Neural progenitor cell (in vitro differentiated cells): ENCODE results near the gene MICU2.

ENCODE experiments used
- CTCF ChIP-seq: fragments of 200-600 bp; sonication (generic); IDR thresholded peaks from 2 replicates; pipeline ENCODE4 v1.5.1; 2017; ENCODE audit warnings: antibody characterized with exemption, mild to moderate bottlenecking
- EZH2 ChIP-seq: fragments of 200-600 bp; sonication (generic); IDR thresholded peaks from 2 replicates; pipeline ENCODE4 v1.6.1; 2017; ENCODE audit warnings: antibody characterized with exemption, mild to moderate bottlenecking, moderate library complexity
- EZH2phosphoT487 ChIP-seq: fragments of 200-600 bp; sonication (generic); IDR thresholded peaks from 2 replicates; pipeline ENCODE4 v1.6.1; 2017; ENCODE audit warnings: antibody characterized with exemption

- TF ChIP-seq EZH2 = no peak
- TF ChIP-seq CTCF = no peak
- no peak for TF ChIP-seq EZH2phosphoT487
Measured at GRCh38 chr13:21549633-21550032, 54.3 kb downstream of the MICU2 start.
